SK-N-MC (cell line): ENCODE data around the gene BIRC2.
"Not testable (repeated sequence)": the region's sequence is repeated elsewhere in the genome, so short reads cannot be mapped to it uniquely, and the experiment has no call there.

Source experiments
- DNase-seq: peaks from one replicate; pipeline ENCODE4 v3.0.0-alpha.2; 2011; ENCODE audit warnings: low read depth, low spot score
- H3K27ac ChIP-seq: fragments of 200-600 bp; sonication (generic); 2 replicates; pipeline ENCODE4 v1.5.1; 2016; ENCODE audit warnings: mixed run types
- H3K36me3 ChIP-seq: fragments of 200-600 bp; sonication (generic); 2 replicates; pipeline ENCODE4 v1.6.1; 2017; ENCODE audit warnings: antibody characterized with exemption, low read length, mixed read lengths; ENCODE audit not compliant: insufficient read depth
- H3K4me3 ChIP-seq: fragments of 200-600 bp; sonication (generic); 2 replicates; pipeline ENCODE4 v1.5.1; 2016
- H3K9ac ChIP-seq: fragments of 200-600 bp; sonication (generic); 2 replicates; pipeline ENCODE4 v1.8.0; 2017; ENCODE audit warnings: mixed run types, mixed read lengths; ENCODE audit not compliant: insufficient read length
- H3K9me3 ChIP-seq: fragments of 200-600 bp; sonication (generic); 2 replicates; pipeline ENCODE4 v1.6.1; 2017; ENCODE audit warnings: low read depth, mild to moderate bottlenecking, antibody characterized with exemption, low read length, moderate library complexity, mixed read lengths
- EZH2 ChIP-seq: fragments of 200-600 bp; sonication (generic); IDR thresholded peaks from one replicate; pipeline ENCODE4 v1.6.1; 2017; ENCODE audit warnings: antibody characterized with exemption
- FOXP2 ChIP-seq: optimal IDR thresholded peaks from 2 replicates; pipeline ENCODE3; 2011; ENCODE audit warnings: mild to moderate bottlenecking, moderate library complexity; ENCODE audit not compliant: insufficient read depth; ENCODE audit errors: extremely low read length, control extremely low read depth
- POLR2AphosphoS5 ChIP-seq: IDR thresholded peaks from 2 replicates; pipeline ENCODE4 v1.6.1; 2012; ENCODE audit warnings: mild to moderate bottlenecking, low read depth, low read length, borderline replicate concordance

BIRC2 gene

GRCh38 chr11:102332611-102332994 lies 14.4 kb upstream of the BIRC2 start:
- no peaks in the 10 kb centered on the region for H3K9me3 ChIP-seq
- H3K9ac ChIP-seq = no peak overlapping the region
- DNase-seq = no peak
- no peaks in the 10 kb centered on the region for H3K36me3 ChIP-seq
- TF ChIP-seq POLR2AphosphoS5 = no peak
- TF ChIP-seq EZH2 = no peak
- no peak for TF ChIP-seq FOXP2
- no peak overlapping the region for H3K4me3 ChIP-seq
- no peak overlapping the region for H3K27ac ChIP-seq

- H3K4me3 ChIP-seq = no peak overlapping the region
- H3K9ac ChIP-seq = no peak overlapping the region
- no peak overlapping the region for H3K27ac ChIP-seq
- H3K36me3 ChIP-seq = no peaks in the 10 kb centered on the region
- no peak for DNase-seq
- TF ChIP-seq FOXP2 = no peak
- no peak for TF ChIP-seq POLR2AphosphoS5
- no peak for TF ChIP-seq EZH2
- no peaks in the 10 kb centered on the region for H3K9me3 ChIP-seq
Measured at GRCh38 chr11:102338479-102339010, 8.5 kb upstream of the BIRC2 start.

GRCh38 chr11:102341311-102341710 lies 5.7 kb upstream of the BIRC2 start:
- not testable (repeated sequence) for H3K9me3 ChIP-seq, H3K27ac ChIP-seq, H3K9ac ChIP-seq, DNase-seq, H3K36me3 ChIP-seq, H3K4me3 ChIP-seq

- Histone ChIP-seq H3K4me3 (no peak overlapping the region), H3K9me3 (no peaks in the 10 kb centered on the region), H3K27ac (no peak overlapping the region), H3K9ac (no peak overlapping the region), H3K36me3 (no peaks in the 10 kb centered on the region)
- no peak for DNase-seq
- TF ChIP-seq FOXP2 (no peak), POLR2AphosphoS5 (no peak), EZH2 (no peak)
Measured at GRCh38 chr11:102341844-102342318, 5.1 kb upstream of the BIRC2 start.

GRCh38 chr11:102343809-102344208 lies 3.2 kb upstream of the BIRC2 start:
- TF ChIP-seq POLR2AphosphoS5 = no peak
- TF ChIP-seq FOXP2 = no peak
- no peak for TF ChIP-seq EZH2
- Histone ChIP-seq H3K36me3 (no peaks in the 10 kb centered on the region), H3K27ac (no peak overlapping the region), H3K9ac (no peak overlapping the region), H3K4me3 (no peak overlapping the region), H3K9me3 (no peaks in the 10 kb centered on the region)
- no peak for DNase-seq

- Histone ChIP-seq H3K9me3 (no peaks in the 10 kb centered on the region), H3K27ac (no peak overlapping the region; the same call in 1 of the 2 replicates), H3K36me3 (no peaks in the 10 kb centered on the region), H3K9ac (peak overlapping the region; percentile 85), H3K4me3 (peak overlapping the region; percentile 98)
- TF ChIP-seq POLR2AphosphoS5 = no peak
- no peak for TF ChIP-seq FOXP2
- no peak for TF ChIP-seq EZH2
- no peak for DNase-seq
Measured at GRCh38 chr11:102345904-102346303, 1.1 kb upstream of the BIRC2 start.

GRCh38 chr11:102346456-102346747 lies 612 bp upstream of the BIRC2 start:
- no peak for TF ChIP-seq FOXP2
- no peak for TF ChIP-seq POLR2AphosphoS5
- no peak for TF ChIP-seq EZH2
- no peaks in the 10 kb centered on the region for H3K9me3 ChIP-seq
- no peaks in the 10 kb centered on the region for H3K36me3 ChIP-seq
- no peak for DNase-seq
- peak overlapping the region; percentile 98 for H3K4me3 ChIP-seq
- H3K9ac ChIP-seq = peak overlapping the region; percentile 85
- peak overlapping the region; percentile 75 for H3K27ac ChIP-seq

GRCh38 chr11:102347462-102348370 lies 702 bp downstream of the BIRC2 start:
- Histone ChIP-seq H3K9ac (peak overlapping the region; percentile 95), H3K4me3 (peak overlapping the region; percentile 98), H3K9me3 (no peaks in the 10 kb centered on the region), H3K27ac (peak overlapping the region; percentile 88), H3K36me3 (no peaks in the 10 kb centered on the region)
- DNase-seq = no peak
- TF ChIP-seq EZH2 (no peak), POLR2AphosphoS5 (no peak), FOXP2 (no peak)

- H3K9me3 ChIP-seq = peaks cover 4% of the 10 kb centered on the region; the same call in 1 of the 2 replicates
- no peak overlapping the region for H3K4me3 ChIP-seq
- DNase-seq = no peak
- H3K27ac ChIP-seq = no peak overlapping the region
- peaks cover 46% of the 10 kb centered on the region for H3K36me3 ChIP-seq
- no peak overlapping the region for H3K9ac ChIP-seq
- TF ChIP-seq POLR2AphosphoS5 (no peak), EZH2 (no peak), FOXP2 (no peak)
Measured at GRCh38 chr11:102357116-102357515, 10.1 kb downstream of the BIRC2 start.
